ENCODE results near the gene RND1. TPM values are rescaled to one million over a fixed set of nuclear protein-coding genes. Genes with fewer than 3 reads are reported as not detected.
"Not testable (repeated sequence)": the region's sequence is repeated elsewhere in the genome, so short reads cannot be mapped to it uniquely, and the experiment has no call there.

RND1 gene
- total RNA-seq (1 to 10 TPM; 6.0 to 8.2 TPM), total RNA-seq (1.6 to 15.8 reads per million in 2 donors)

GRCh38 chr12:48865281-48866051, at the start of gene RND1:
TSS of gene RND1 (minus strand) at chr12:48865870. CDS start at chr12:48865767, 103 bp downstream.
- Mint-ChIP-seq H3K36me3 (ENCODE audit: low read depth) (no peaks in the 10 kb centered on the region), H3K4me3 (peak within 1 kb of the TSS; percentile 96), H3K27ac (peak within 1 kb of the TSS; percentile 97), H3K4me1 (peaks cover 22% of the 10 kb centered on the region), H3K27me3 (peaks cover 25% of the 10 kb centered on the region)
- no peaks in the 10 kb centered on the region for H3K9me3 ChIP-seq (ENCODE audit: control insufficient read depth, low read length, poor library complexity, severe bottlenecking)
- DNase-seq (peak; percentile 67 to 80 (median 69)), ATAC-seq (peak; percentile 95)

DNA sequence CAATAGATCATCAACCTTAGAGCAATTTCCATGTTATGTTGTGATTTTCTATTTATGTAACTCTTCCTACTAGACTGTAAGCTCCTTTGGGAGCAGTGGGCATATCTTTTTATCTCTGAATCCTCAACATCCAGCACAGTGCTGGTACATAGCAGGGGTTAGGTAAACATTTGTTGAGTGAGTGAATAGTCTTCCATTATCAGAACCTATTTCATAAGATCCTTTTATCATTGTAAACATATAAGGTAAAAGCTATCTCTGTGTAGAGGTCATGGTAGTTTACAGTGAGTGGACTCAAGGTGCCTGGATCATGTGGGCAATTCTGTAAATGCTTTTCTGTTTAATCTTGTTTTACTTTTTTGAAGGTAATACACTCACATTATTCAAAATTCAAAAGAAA, 44.5 kb upstream of the RND1 start:
- Mint-ChIP-seq H3K27ac (no peak overlapping the region), H3K27me3 (no peaks in the 10 kb centered on the region), H3K4me1 (peaks cover 5% of the 10 kb centered on the region), H3K36me3 (ENCODE audit: low read depth) (no peaks in the 10 kb centered on the region), H3K4me3 (no peak overlapping the region)
- H3K9me3 ChIP-seq (ENCODE audit: control insufficient read depth, low read length, poor library complexity, severe bottlenecking), result no peaks in the 10 kb centered on the region
- ATAC-seq (no peak), DNase-seq (no peak)

DNA sequence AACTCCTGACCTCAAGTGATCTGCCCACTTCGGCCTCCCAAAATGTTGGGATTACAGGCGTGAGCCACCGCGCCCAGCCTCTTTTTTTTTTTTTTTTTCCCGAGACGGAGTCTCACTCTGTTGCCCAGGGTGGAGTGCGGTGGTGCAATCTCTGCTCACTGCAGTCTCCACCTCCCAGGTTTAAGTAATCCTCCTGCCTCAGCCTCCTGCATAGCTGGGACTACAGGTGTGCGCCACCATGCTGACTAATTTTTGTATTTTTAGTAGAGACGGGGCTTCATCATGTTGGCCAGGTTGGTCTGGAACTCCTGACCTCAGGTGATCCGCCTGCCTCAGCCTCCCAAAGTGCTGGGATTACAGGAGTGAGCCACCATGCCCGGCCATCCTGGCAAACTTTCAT, 44.0 kb upstream of the RND1 start:
- not testable (repeated sequence) for H3K9me3 ChIP-seq (ENCODE audit: control insufficient read depth, low read length, poor library complexity, severe bottlenecking); ATAC-seq; H3K4me1 Mint-ChIP-seq; H3K36me3 Mint-ChIP-seq (ENCODE audit: low read depth); H3K4me3 Mint-ChIP-seq; H3K27ac Mint-ChIP-seq; DNase-seq; H3K27me3 Mint-ChIP-seq

DNA sequence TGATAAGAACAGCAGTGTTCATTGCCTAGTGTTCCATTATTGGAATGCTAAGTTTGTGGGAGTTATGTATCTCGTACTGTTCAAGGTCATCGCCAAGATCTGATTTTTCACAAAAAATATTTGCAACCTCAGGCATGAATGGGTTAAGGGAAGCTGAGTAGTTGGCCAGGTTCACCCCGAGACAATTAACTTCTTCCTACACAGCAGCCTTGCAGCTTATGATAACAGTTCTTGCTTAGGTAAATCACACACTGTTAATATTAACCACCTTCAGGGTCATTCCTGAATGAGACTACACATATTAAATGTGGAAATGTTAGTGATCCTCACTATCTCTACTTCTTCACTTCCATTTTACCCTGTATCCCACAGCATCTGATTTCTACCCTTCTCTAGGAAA, 41.6 kb upstream of the RND1 start:
- H3K9me3 ChIP-seq (ENCODE audit: control insufficient read depth, low read length, poor library complexity, severe bottlenecking), result no peaks in the 10 kb centered on the region
- no peak for DNase-seq
- H3K4me1 Mint-ChIP-seq, result peaks cover 9% of the 10 kb centered on the region
- no peaks in the 10 kb centered on the region for H3K27me3 Mint-ChIP-seq
- no peak overlapping the region for H3K27ac Mint-ChIP-seq
- H3K4me3 Mint-ChIP-seq, result no peak overlapping the region
- no peaks in the 10 kb centered on the region for H3K36me3 Mint-ChIP-seq (ENCODE audit: low read depth)
- ATAC-seq, result no peak

DNA sequence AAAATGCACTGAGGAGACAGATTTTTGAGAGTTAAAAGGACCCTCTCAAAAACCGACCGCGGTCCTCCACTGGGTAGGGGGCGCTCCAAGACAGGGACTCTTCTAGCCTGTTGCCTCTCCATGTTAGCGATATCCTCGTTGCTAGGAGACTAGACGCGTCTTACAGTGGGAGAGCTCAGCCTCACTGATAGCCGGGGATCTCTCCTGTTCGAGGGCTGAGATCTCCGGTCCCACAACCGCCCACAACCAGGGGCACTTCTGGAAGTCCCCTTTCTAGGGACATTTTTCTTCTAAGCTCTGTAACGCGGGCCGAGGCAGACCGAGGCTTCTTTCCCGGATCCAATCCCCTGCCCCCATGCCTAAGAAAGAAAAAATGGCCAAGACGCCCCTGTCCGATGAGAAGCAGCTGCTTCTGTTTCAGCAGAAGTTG, 38.3 kb upstream of the RND1 start:
- peaks cover 5% of the 10 kb centered on the region for H3K4me1 Mint-ChIP-seq
- peak overlapping the region; percentile 67 for H3K27ac Mint-ChIP-seq
- peak; percentile 100 for ATAC-seq
- no peaks in the 10 kb centered on the region for H3K9me3 ChIP-seq (ENCODE audit: control insufficient read depth, low read length, poor library complexity, severe bottlenecking)
- H3K36me3 Mint-ChIP-seq (ENCODE audit: low read depth), result no peaks in the 10 kb centered on the region
- peak; percentile 61 to 85 (median 70) for DNase-seq
- H3K4me3 Mint-ChIP-seq, result peak overlapping the region; percentile 33
- no peaks in the 10 kb centered on the region for H3K27me3 Mint-ChIP-seq

GRCh38 chr12:48903363-48903981, 37.8 kb upstream of the RND1 start:
- H3K27me3 Mint-ChIP-seq, result peaks cover 4% of the 10 kb centered on the region
- peaks cover 5% of the 10 kb centered on the region for H3K4me1 Mint-ChIP-seq
- no peak overlapping the region for H3K4me3 Mint-ChIP-seq
- ATAC-seq, result no peak
- H3K36me3 Mint-ChIP-seq (ENCODE audit: low read depth), result no peaks in the 10 kb centered on the region
- no peak for DNase-seq
- no peaks in the 10 kb centered on the region for H3K9me3 ChIP-seq (ENCODE audit: control insufficient read depth, low read length, poor library complexity, severe bottlenecking)
- no peak overlapping the region for H3K27ac Mint-ChIP-seq

- peaks cover 4% of the 10 kb centered on the region for H3K4me1 Mint-ChIP-seq
- H3K27ac Mint-ChIP-seq, result no peak overlapping the region
- DNase-seq (no peak), ATAC-seq (no peak)
- peaks cover 8% of the 10 kb centered on the region for H3K27me3 Mint-ChIP-seq
- no peak overlapping the region for H3K4me3 Mint-ChIP-seq
- no peaks in the 10 kb centered on the region for H3K36me3 Mint-ChIP-seq (ENCODE audit: low read depth)
- no peaks in the 10 kb centered on the region for H3K9me3 ChIP-seq (ENCODE audit: control insufficient read depth, low read length, poor library complexity, severe bottlenecking)
Observed at GRCh38 chr12:48901278-48901677, 35.6 kb upstream of the RND1 start.

DNA sequence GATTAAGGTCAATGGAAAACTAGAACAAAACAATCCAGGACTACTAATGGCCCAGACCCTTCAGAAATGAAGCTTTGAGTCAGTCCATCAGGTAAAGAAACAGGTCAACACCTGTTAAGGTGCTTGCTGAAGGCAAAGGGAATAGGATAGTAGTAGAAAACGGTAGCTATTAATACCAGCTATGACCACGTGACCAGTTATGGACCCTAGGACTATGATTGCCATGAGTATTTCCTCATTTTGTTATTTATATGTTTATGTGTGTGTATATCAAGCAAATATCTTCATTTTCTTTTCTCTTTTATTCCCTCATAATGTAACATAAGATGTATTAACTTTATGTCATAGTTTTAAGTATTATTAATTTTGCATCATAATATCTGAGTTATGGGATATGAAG, 34.0 kb upstream of the RND1 start:
- ATAC-seq (no peak), DNase-seq (no peak)
- H3K27ac Mint-ChIP-seq, result no peak overlapping the region
- peaks cover 4% of the 10 kb centered on the region for H3K4me1 Mint-ChIP-seq
- H3K27me3 Mint-ChIP-seq, result peaks cover 8% of the 10 kb centered on the region
- no peak overlapping the region for H3K4me3 Mint-ChIP-seq
- H3K9me3 ChIP-seq (ENCODE audit: control insufficient read depth, low read length, poor library complexity, severe bottlenecking), result no peaks in the 10 kb centered on the region
- H3K36me3 Mint-ChIP-seq (ENCODE audit: low read depth), result no peaks in the 10 kb centered on the region

DNA sequence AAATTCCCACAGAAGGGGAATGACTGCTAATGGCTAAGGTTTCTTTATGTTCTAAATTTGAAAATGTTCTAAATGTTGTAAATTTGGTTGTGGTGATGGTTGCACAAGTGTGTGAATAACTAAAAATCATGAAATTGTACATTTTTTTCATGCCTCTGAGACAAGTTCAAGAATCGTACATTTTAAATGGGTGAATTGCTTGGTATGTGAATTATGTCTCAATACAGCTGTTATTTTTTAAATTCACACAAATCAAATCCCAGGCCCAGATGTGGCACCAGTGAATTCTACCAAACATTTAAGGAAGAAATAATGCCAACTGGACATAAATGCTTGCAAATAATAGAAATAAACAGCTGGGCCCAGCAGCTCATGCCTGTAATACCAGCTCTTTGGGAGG, 28.6 kb upstream of the RND1 start:
- H3K9me3 ChIP-seq (ENCODE audit: control insufficient read depth, low read length, poor library complexity, severe bottlenecking), result no peaks in the 10 kb centered on the region
- Mint-ChIP-seq H3K27me3 (peaks cover 22% of the 10 kb centered on the region), H3K36me3 (ENCODE audit: low read depth) (no peaks in the 10 kb centered on the region), H3K4me1 (peaks cover 2% of the 10 kb centered on the region), H3K27ac (no peak overlapping the region), H3K4me3 (no peak overlapping the region)
- ATAC-seq (no peak), DNase-seq (no peak)

DNA sequence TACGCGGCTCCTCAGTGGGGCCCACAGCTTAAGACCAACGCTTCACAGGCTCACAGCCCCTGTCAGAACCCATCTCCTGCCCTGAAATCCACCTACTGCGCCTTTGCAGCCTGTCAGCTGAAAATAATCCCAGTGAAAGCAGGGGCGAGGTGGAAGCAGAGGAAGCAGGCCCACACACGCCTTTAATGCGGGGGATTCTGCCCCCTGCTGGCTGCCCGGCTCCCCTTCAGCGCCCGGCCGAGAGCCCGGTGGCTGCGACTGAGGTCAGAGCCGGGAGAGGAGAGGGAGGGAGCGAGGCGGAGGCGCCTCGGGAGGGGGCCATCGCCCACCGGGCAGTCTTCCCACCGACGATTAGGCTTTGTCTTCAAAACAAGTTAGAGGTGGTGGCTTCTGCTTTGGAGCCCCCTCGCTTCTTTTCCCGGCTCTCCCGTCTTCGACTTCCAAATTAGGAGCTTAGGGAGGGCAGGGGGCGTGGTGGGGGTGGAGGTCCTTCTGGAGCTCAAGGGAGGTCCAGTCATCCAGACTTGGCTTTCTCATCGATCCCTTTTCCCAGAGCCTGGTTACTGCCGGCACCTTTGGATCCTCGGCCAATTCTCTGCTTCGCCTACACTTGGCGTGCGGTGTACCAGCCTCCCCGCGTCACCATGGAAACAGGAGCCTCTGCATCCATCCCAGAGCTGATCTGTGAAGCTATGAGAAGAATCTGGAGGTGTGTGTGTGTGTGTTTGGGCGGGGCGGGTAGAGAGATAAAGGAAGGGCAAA, 25.2 kb upstream of the RND1 start:
- Mint-ChIP-seq H3K4me1 (peaks cover 2% of the 10 kb centered on the region), H3K36me3 (ENCODE audit: low read depth) (no peaks in the 10 kb centered on the region), H3K27me3 (peaks cover 15% of the 10 kb centered on the region), H3K27ac (no peak overlapping the region), H3K4me3 (no peak overlapping the region)
- DNase-seq (peak; percentile 59 to 71 (median 61)), ATAC-seq (peak; percentile 98)
- no peaks in the 10 kb centered on the region for H3K9me3 ChIP-seq (ENCODE audit: control insufficient read depth, low read length, poor library complexity, severe bottlenecking)

GRCh38 chr12:48889679-48890078, 24.0 kb upstream of the RND1 start:
- Mint-ChIP-seq H3K4me1 (peaks cover 2% of the 10 kb centered on the region), H3K27me3 (peaks cover 15% of the 10 kb centered on the region), H3K27ac (no peak overlapping the region), H3K4me3 (no peak overlapping the region), H3K36me3 (ENCODE audit: low read depth) (no peaks in the 10 kb centered on the region)
- no peak for DNase-seq
- ATAC-seq, result no peak
- no peaks in the 10 kb centered on the region for H3K9me3 ChIP-seq (ENCODE audit: control insufficient read depth, low read length, poor library complexity, severe bottlenecking)

- no peak overlapping the region for H3K4me3 Mint-ChIP-seq
- peaks cover 30% of the 10 kb centered on the region for H3K27me3 Mint-ChIP-seq
- peaks cover 6% of the 10 kb centered on the region for H3K4me1 Mint-ChIP-seq
- H3K27ac Mint-ChIP-seq, result no peak overlapping the region
- DNase-seq, result no peak
- H3K36me3 Mint-ChIP-seq (ENCODE audit: low read depth), result peaks cover 4% of the 10 kb centered on the region
- no peak for ATAC-seq
- no peaks in the 10 kb centered on the region for H3K9me3 ChIP-seq (ENCODE audit: control insufficient read depth, low read length, poor library complexity, severe bottlenecking)
Observed at GRCh38 chr12:48883305-48884161, 17.9 kb upstream of the RND1 start.

DNA sequence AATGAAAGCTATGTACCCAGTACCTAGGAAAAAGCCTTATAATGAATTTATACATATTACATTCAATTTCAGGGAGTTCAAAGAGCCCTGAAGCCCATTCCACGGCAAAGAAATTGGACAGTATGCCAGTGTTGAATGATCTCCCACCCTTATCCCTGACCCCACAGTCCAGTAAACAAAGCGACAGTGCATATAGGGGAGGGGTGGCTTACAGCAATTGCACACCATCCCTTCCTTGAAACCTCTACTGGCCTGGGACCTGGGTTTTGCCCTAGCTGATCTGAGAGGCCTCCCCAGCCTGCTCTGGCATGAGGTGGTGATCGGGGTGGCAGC, 17.3 kb upstream of the RND1 start:
- H3K9me3 ChIP-seq (ENCODE audit: control insufficient read depth, low read length, poor library complexity, severe bottlenecking), result no peaks in the 10 kb centered on the region
- Mint-ChIP-seq H3K4me3 (no peak overlapping the region), H3K27me3 (peaks cover 35% of the 10 kb centered on the region), H3K36me3 (ENCODE audit: low read depth) (peaks cover 4% of the 10 kb centered on the region), H3K27ac (no peak overlapping the region), H3K4me1 (peaks cover 6% of the 10 kb centered on the region)
- no peak for DNase-seq
- no peak for ATAC-seq
